Thoracic aorta (tissue), 2 donors: Measurements from ENCODE around the gene STK33. TPM values are rescaled to one million over a fixed set of nuclear protein-coding genes. Genes with fewer than 3 reads are reported as not detected.

Experiments
- ATAC-seq: fragments of 150-250 bp; one replicate; pipeline ENCODE4 v1.8.0; 2017; ENCODE audit warnings: low read depth; ENCODE audit not compliant: insufficient number of reproducible peaks, low FRiP score
- DNase-seq: peaks from one replicate; pipeline ENCODE4 v3.0.0-alpha.2; 2020; ENCODE audit warnings: low spot score
- H3K27ac ChIP-seq, 2 donors: fragments of 200-600 bp; sonication (generic); 1 replicate in 1 of 2; 2 replicates in 1 of 2; pipeline ENCODE4 v1.5.1; 2016; ENCODE audit warnings: mild to moderate bottlenecking in 2 of 2, moderate library complexity in 2 of 2
- H3K27me3 ChIP-seq: fragments of 200-600 bp; sonication (generic); replicated peaks from 2 replicates; pipeline ENCODE4 v1.6.0; 2016; ENCODE audit warnings: mild to moderate bottlenecking; ENCODE audit not compliant: insufficient read depth
- H3K36me3 ChIP-seq: fragments of 200-600 bp; sonication (generic); one replicate; pipeline ENCODE4 v1.5.1; 2016
- H3K4me1 ChIP-seq, 2 donors: fragments of 200-600 bp; sonication (generic); 1 replicate in 1 of 2; 2 replicates in 1 of 2; pipeline versions ENCODE4 v1.5.1 to v1.6.0; 2016; ENCODE audit warnings: low read depth in 2 of 2, mild to moderate bottlenecking in 1 of 2; ENCODE audit not compliant: control insufficient read depth in 1 of 2
- H3K4me3 ChIP-seq: fragments of 200-600 bp; sonication (generic); 2 replicates; pipeline ENCODE4 v1.5.1; 2016; ENCODE audit warnings: mild to moderate bottlenecking
- H3K9me3 ChIP-seq: fragments of 200-600 bp; sonication (generic); 2 replicates; pipeline ENCODE4 v1.5.1; 2016
- CTCF ChIP-seq: fragments of 200-600 bp; sonication (generic); IDR thresholded peaks from one replicate; pipeline ENCODE4 v1.5.1; 2019; ENCODE audit warnings: antibody characterized with exemption
- total RNA-seq, 2 donors: library from RNA; depleted of rRNA; stranded (reverse); fragments of >200 nt; gene quantifications; one replicate each; pipeline versions ENCODE4 v1.1.0 to v1.2.3, GENCODE V29; 2016

STK33 gene
- total RNA-seq, 2 donors from 2014 or later = 1.3 TPM; not detected in 1

- DNase-seq (no peak), ATAC-seq (no peak)
- Histone ChIP-seq H3K27ac (no peak overlapping the region), H3K9me3 (no peaks in the 10 kb centered on the region), H3K27me3 (no peaks in the 10 kb centered on the region), H3K36me3 (no peaks in the 10 kb centered on the region), H3K4me1 (no peaks in the 10 kb centered on the region), H3K4me3 (no peak overlapping the region)
- TF ChIP-seq CTCF = no peak
These were observed 242.8 kb downstream of the STK33 start for GRCh38 chr11:8351223-8351622.

DNA sequence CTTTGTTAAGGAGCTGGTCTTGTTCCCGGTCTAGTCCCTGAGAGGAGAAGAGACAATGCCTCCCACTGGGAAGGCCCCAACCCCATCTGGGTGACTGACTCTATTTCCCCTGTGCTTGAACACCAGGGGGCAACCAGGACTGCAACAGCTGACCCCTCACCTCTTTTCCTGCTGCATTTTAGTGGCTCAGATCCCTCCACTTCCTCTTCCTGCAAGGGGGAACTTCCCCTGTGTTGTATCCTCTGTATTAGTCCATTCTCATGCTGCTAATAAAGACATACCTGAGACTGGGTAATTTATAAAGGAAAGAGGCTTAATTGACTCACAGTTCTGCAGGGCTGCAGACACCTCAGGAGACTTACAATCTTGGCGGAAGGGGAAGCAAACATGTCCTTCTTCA, 246.1 kb downstream of the STK33 start:
- Histone ChIP-seq H3K36me3 (no peaks in the 10 kb centered on the region), H3K9me3 (no peaks in the 10 kb centered on the region), H3K4me3 (no peak overlapping the region), H3K4me1 (no peaks in the 10 kb centered on the region), H3K27me3 (no peaks in the 10 kb centered on the region), H3K27ac (no peak overlapping the region)
- ATAC-seq (no peak), DNase-seq (no peak)
- no peak for TF ChIP-seq CTCF

GRCh38 chr11:8346157-8346755, 247.8 kb downstream of the STK33 start:
- DNase-seq (no peak), ATAC-seq (no peak)
- no peak for TF ChIP-seq CTCF
- H3K36me3 ChIP-seq = no peaks in the 10 kb centered on the region
- no peak overlapping the region for H3K27ac ChIP-seq
- no peak overlapping the region for H3K4me3 ChIP-seq
- H3K27me3 ChIP-seq = no peaks in the 10 kb centered on the region
- H3K9me3 ChIP-seq = no peaks in the 10 kb centered on the region
- H3K4me1 ChIP-seq = no peaks in the 10 kb centered on the region

- no peak for TF ChIP-seq CTCF
- ATAC-seq (no peak), DNase-seq (no peak)
These were observed 248.8 kb downstream of the STK33 start for GRCh38 chr11:8345179-8345578.

DNA sequence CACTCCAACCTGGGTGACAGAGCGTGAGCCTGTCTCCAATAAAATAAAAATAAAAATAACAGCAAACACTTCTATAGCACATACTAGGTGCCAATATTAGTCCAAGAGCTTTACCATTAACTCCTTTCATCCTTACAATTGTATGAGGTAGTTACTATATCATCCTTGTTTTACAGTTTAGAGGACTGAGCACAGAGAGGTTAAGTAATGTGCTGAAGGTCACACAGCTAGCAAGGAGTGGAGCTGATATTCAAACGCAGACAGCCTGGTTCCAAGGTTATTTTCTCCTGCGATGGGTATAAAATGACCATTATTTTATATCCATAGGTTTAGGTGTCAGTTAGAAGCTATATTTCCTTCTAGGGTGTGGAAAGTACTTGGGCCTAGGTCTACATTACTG, 249.7 kb downstream of the STK33 start:
- no peak for TF ChIP-seq CTCF
- ATAC-seq = no peak
- Histone ChIP-seq H3K4me1 (no peaks in the 10 kb centered on the region), H3K9me3 (no peaks in the 10 kb centered on the region), H3K36me3 (no peaks in the 10 kb centered on the region), H3K27ac (no peak overlapping the region), H3K4me3 (no peak overlapping the region), H3K27me3 (no peaks in the 10 kb centered on the region)
- no peak for DNase-seq

More at GRCh38 chr11:8345179-8345578, 248.8 kb downstream of the STK33 start:
- Histone ChIP-seq H3K4me1 (no peaks in the 10 kb centered on the region), H3K36me3 (no peaks in the 10 kb centered on the region), H3K4me3 (no peak overlapping the region), H3K27ac (no peak overlapping the region), H3K27me3 (no peaks in the 10 kb centered on the region), H3K9me3 (no peaks in the 10 kb centered on the region)
